Mesothelial cell of epicardium (in vitro differentiated cells): ENCODE measurements around the gene STK16. TPM values are rescaled to one million over a fixed set of nuclear protein-coding genes. Genes with fewer than 3 reads are reported as not detected.

Experiments used
- DNase-seq, 2 experiments: peaks; one replicate each; pipeline ENCODE4 v3.0.0; 2021; ENCODE audit warnings: low spot score in 2 of 2; ENCODE audit not compliant: unreplicated experiment in 2 of 2
- H3K27ac Mint-ChIP-seq: 2 replicates; pipeline ENCODE4 v1.8.0; 2021; ENCODE audit warnings: mixed read lengths
- H3K27me3 Mint-ChIP-seq: 2 replicates; pipeline ENCODE4 v1.8.0; 2021; ENCODE audit warnings: low read depth, mixed read lengths
- H3K36me3 Mint-ChIP-seq: 2 replicates; pipeline ENCODE4 v1.8.0; 2021; ENCODE audit warnings: mixed read lengths
- H3K4me1 Mint-ChIP-seq: 2 replicates; pipeline ENCODE4 v1.8.0; 2021; ENCODE audit warnings: mixed read lengths
- H3K4me3 Mint-ChIP-seq: 2 replicates; pipeline ENCODE4 v1.8.0; 2021; ENCODE audit warnings: mild to moderate bottlenecking, moderate library complexity, mixed read lengths
- H3K9me3 Mint-ChIP-seq: 2 replicates; pipeline ENCODE4 v1.8.0; 2021; ENCODE audit warnings: mixed read lengths
- total RNA-seq: library from RNA; stranded (reverse); gene quantifications from 3 replicates; pipeline ENCODE4 v1.2.1, GENCODE V29; 2021
- TF ChIP-seq, protein P1 (sequence below): fragments of 200-600 bp; sonication (generic); IDR thresholded peaks from one replicate; pipeline ENCODE4 v1.5.0; 2021; ENCODE audit warnings: antibody characterized with exemption; ENCODE audit not compliant: unreplicated experiment

Gene STK16
- total RNA-seq, 1 donor from 2014 or later: 31.2 TPM

DNA sequence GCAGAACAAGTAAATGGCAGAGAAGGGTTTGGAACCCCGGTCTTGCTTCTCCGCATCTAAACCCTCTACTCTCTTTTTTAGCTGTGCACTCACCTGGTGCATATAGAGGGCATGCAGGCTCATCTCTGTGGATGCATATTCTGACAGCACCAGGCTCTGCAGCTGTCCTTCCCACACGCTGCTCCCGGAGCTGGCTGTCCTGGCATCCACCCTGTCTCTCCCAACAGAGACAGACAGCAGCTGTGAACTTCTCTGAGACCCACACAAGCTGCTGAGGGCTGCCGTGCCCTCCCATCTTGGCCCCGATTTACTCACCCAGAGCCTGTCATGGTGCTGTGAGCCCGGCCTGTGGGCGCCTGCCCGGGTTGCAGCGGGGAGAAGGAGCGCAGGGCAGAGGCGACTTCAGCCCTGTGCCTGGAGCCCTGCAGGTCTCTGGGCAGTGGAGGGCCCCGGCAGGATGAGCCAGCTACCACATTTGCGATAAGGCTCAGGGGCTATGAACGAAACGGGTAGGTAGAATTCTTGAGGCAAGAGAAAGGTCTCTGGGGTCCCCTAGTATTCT lies 23.2 kb upstream of the STK16 start:
- Mint-ChIP-seq H3K4me1 (peaks cover 16% of the 10 kb centered on the region), H3K36me3 (peaks cover 36% of the 10 kb centered on the region), H3K27me3 (no peaks in the 10 kb centered on the region), H3K4me3 (no peak overlapping the region), H3K27ac (no peak overlapping the region), H3K9me3 (no peaks in the 10 kb centered on the region)
- TF ChIP-seq, protein P1, sequence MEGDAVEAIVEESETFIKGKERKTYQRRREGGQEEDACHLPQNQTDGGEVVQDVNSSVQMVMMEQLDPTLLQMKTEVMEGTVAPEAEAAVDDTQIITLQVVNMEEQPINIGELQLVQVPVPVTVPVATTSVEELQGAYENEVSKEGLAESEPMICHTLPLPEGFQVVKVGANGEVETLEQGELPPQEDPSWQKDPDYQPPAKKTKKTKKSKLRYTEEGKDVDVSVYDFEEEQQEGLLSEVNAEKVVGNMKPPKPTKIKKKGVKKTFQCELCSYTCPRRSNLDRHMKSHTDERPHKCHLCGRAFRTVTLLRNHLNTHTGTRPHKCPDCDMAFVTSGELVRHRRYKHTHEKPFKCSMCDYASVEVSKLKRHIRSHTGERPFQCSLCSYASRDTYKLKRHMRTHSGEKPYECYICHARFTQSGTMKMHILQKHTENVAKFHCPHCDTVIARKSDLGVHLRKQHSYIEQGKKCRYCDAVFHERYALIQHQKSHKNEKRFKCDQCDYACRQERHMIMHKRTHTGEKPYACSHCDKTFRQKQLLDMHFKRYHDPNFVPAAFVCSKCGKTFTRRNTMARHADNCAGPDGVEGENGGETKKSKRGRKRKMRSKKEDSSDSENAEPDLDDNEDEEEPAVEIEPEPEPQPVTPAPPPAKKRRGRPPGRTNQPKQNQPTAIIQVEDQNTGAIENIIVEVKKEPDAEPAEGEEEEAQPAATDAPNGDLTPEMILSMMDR: no peak
- no peak for DNase-seq

DNA sequence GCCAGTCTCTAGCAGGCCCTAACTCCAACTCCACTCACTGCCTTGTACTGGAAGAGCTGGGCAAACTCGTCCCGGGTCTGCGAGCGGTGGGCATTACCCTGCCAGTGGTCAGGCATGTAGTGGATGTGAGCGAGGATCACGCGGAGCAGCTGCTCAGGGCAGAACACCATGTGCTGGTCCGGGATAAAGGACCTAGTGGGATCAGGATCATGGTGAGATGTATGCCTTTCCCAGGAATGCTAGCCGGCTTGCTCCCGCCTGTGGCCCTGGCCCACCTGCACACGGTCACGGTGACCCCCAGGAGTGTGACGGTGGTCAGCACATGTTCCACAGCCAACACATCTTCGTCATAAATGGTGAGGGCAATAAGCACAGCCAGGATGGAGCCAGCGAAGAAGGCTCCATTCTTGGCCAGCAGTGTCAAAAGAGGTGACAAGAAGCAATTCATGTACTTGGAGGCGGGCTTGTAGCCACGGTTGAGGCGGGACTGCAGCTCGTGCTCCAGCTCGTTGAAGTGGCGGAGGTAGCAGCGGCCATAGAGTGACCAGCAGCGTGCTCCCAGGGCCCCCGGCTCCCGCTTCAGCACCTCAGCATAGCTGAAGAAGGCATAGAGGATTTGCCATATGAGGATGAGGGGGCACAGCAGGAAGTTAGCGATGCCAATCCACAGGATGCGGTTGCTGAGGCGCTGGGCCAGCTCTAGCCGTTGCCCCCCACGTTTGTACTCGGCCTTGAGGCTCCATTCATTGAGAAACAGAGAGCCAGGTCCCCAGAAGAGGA lies 21.3 kb upstream of the STK16 start:
- Mint-ChIP-seq H3K27ac (no peak overlapping the region), H3K9me3 (no peaks in the 10 kb centered on the region), H3K27me3 (no peaks in the 10 kb centered on the region), H3K4me1 (peaks cover 22% of the 10 kb centered on the region), H3K36me3 (peaks cover 36% of the 10 kb centered on the region), H3K4me3 (no peak overlapping the region)
- no peak for DNase-seq
- TF ChIP-seq, protein P1: no peak

DNA sequence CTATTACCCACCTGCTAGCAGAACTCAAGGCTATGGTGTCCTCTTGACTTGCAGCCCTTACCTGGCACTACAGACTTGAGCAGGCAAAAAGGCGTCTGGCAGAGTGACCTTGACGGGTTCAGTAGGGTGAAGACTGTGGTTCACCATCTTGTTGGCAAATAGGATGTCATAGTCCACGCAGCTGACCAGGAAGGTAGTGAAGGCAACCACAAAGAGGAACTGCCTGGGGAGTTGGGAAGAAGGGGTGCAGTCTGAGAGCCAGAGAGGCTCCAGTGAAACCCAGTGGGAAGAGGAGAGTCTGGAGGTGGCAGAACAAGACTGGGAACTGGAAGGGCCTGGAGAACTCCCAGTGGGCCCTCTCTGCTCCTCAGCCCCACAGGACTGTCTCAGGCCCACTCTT lies 19.9 kb upstream of the STK16 start:
- DNase-seq: no peak
- no peak overlapping the region for H3K27ac Mint-ChIP-seq
- H3K4me3 Mint-ChIP-seq: no peak overlapping the region
- H3K4me1 Mint-ChIP-seq: peaks cover 19% of the 10 kb centered on the region
- H3K9me3 Mint-ChIP-seq: no peaks in the 10 kb centered on the region
- H3K27me3 Mint-ChIP-seq: no peaks in the 10 kb centered on the region
- TF ChIP-seq, protein P1: no peak
- peaks cover 31% of the 10 kb centered on the region for H3K36me3 Mint-ChIP-seq

DNA sequence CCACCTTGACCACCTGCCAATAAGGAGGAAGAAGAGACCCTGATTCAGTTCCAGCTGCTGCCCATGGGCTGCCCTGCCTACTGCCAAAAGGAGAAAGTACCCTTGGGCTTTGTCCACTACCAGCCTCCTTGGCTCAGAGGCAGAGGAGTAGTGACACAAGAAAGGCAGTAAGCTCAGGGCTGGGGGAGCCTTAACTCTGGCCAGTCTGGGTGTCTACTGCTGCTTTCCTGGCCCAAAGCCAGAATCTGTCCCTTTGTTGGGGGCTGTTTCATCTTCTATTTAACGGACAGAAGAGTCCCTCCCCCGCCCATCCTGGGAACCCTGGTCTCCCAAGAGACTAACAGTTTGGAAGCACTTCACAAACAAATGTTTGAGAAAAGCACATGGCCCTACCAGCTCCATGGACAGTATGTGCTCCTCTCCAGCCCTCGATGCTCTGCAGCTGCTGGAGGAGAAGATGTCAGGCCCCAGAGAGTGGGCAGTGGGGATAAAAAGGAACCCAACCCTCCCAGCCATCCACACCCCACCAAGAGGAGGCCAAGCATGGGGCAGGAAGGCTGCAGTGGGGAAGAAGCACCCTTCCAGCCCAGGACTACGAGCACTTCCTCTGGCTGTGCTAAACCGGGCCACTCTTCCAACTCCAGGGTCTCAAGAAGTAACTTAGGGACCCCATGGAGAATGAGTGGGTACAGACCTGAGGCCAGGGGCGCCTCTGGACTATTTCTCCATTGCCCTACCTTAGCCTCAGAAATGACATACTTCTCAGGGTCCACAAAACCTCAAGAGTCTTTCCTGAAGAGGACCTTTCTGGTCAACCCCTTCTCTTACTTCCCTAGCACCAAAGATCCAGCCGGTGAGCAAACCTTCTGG lies 17.0 kb upstream of the STK16 start:
- Mint-ChIP-seq H3K4me3 (peak overlapping the region; percentile 99), H3K27me3 (no peaks in the 10 kb centered on the region), H3K36me3 (peaks cover 24% of the 10 kb centered on the region), H3K9me3 (no peaks in the 10 kb centered on the region), H3K27ac (peak overlapping the region; percentile 76), H3K4me1 (peaks cover 23% of the 10 kb centered on the region)
- TF ChIP-seq, protein P1: no peak
- DNase-seq: no peak

DNA sequence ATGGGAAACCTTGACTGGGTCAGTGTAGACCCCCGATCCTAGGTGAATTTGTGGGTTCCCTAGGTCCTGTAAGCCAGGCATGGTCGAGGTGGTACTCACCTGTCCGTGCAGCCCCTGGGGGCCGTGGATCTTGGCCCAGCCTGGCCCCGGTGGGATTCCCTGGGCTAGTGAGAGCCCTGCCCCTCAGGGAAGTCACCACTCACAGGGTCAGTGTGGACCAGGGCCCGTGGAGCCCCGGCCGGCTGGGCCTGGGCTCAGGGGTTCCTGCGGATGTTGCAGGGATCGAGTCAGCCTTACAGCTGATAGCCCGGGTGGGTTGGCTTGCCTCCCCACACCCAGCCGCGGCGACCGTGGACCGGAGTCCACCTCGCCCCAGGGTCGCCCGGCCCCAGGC lies 16.4 kb upstream of the STK16 start:
- Mint-ChIP-seq H3K27me3 (no peaks in the 10 kb centered on the region), H3K27ac (peak overlapping the region; percentile 76)
- TF ChIP-seq, protein P1: no peak

More for the DNA sequence above, 16.4 kb upstream of the STK16 start:
- H3K36me3 Mint-ChIP-seq: peaks cover 20% of the 10 kb centered on the region
- H3K9me3 Mint-ChIP-seq: no peaks in the 10 kb centered on the region
- H3K4me1 Mint-ChIP-seq: peaks cover 23% of the 10 kb centered on the region
- no peak for DNase-seq
- H3K4me3 Mint-ChIP-seq: peak overlapping the region; percentile 99
